ENCODE data around the gene TRPC1. TPM values are rescaled to one million over a fixed set of nuclear protein-coding genes. Genes with fewer than 3 reads are reported as not detected.

Gene TRPC1
- polyA plus RNA-seq, 1 donor: 8.9 TPM

- no peak overlapping the region for H3K27ac ChIP-seq (ENCODE audit: low read length)
- WGBS (ENCODE audit: insufficient coverage, low lambda C conversion rate): 20% methylated on average over 1 of the region's 1 CpG
- no peak overlapping the region for H3K4me3 ChIP-seq (ENCODE audit: low read length)
- H3K36me3 ChIP-seq (ENCODE audit: control insufficient read depth, insufficient read depth, low read length): no peaks in the 10 kb centered on the region
- peak in 1 of 2 donors; percentile 12 for DNase-seq
- H3K27me3 ChIP-seq (ENCODE audit: control insufficient read depth, insufficient read depth, low read length): no peaks in the 10 kb centered on the region
- no peaks in the 10 kb centered on the region for H3K9me3 ChIP-seq (ENCODE audit: control insufficient read depth, low read depth, low read length)
- H3K4me1 ChIP-seq (ENCODE audit: control insufficient read depth, insufficient read depth, low read length): peaks cover 8% of the 10 kb centered on the region
Measured at GRCh38 chr3:142787719-142788118, 63.9 kb downstream of the TRPC1 start.

DNA sequence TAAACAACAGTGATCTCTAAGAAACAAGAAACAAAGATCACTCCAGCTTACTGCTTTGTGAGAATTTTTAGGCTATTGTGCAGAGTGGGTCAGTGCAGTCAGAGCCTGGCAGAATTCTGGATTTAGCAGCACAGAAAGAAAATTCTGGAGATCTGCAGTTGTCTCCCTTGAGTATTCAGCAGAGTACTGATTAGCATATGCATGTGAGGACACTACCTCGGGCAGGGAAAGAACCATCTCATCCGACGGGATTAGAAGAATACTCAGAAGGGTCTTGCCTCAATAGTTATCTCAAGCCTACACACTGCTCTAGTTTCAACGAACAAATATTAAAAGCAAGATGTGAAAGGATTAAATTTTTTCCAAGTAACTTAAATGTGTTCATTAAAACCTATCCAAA, 70.7 kb downstream of the TRPC1 start:
- Histone ChIP-seq H3K27ac (ENCODE audit: low read length) (no peak overlapping the region), H3K36me3 (ENCODE audit: control insufficient read depth, insufficient read depth, low read length) (no peaks in the 10 kb centered on the region), H3K9me3 (ENCODE audit: control insufficient read depth, low read depth, low read length) (no peaks in the 10 kb centered on the region), H3K27me3 (ENCODE audit: control insufficient read depth, insufficient read depth, low read length) (no peaks in the 10 kb centered on the region), H3K4me1 (ENCODE audit: control insufficient read depth, insufficient read depth, low read length) (peaks cover 2% of the 10 kb centered on the region), H3K4me3 (ENCODE audit: low read length) (no peak overlapping the region)
- no peak for DNase-seq
- WGBS (ENCODE audit: insufficient coverage, low lambda C conversion rate): 100% methylated on average over 1 of the region's 4 CpGs

GRCh38 chr3:142795332-142795731, 71.5 kb downstream of the TRPC1 start:
- H3K36me3 ChIP-seq (ENCODE audit: control insufficient read depth, insufficient read depth, low read length): no peaks in the 10 kb centered on the region
- no peak for DNase-seq
- H3K4me3 ChIP-seq (ENCODE audit: low read length): no peak overlapping the region
- no peaks in the 10 kb centered on the region for H3K27me3 ChIP-seq (ENCODE audit: control insufficient read depth, insufficient read depth, low read length)
- no peaks in the 10 kb centered on the region for H3K9me3 ChIP-seq (ENCODE audit: control insufficient read depth, low read depth, low read length)
- no peak overlapping the region for H3K27ac ChIP-seq (ENCODE audit: low read length)
- peaks cover 2% of the 10 kb centered on the region for H3K4me1 ChIP-seq (ENCODE audit: control insufficient read depth, insufficient read depth, low read length)
- WGBS (ENCODE audit: insufficient coverage, low lambda C conversion rate): no CpG with 5 or more reads among the region's 1 CpG

- WGBS (ENCODE audit: insufficient coverage, low lambda C conversion rate): 70% methylated on average over 2 of the region's 2 CpGs
- no peaks in the 10 kb centered on the region for H3K9me3 ChIP-seq (ENCODE audit: control insufficient read depth, low read depth, low read length)
Measured at GRCh38 chr3:142796823-142797222, 73.0 kb downstream of the TRPC1 start.

GRCh38 chr3:142801746-142802145, 77.9 kb downstream of the TRPC1 start:
- H3K36me3 ChIP-seq (ENCODE audit: control insufficient read depth, insufficient read depth, low read length): no peaks in the 10 kb centered on the region
- no CpG with 5 or more reads among the region's 2 CpGs for WGBS (ENCODE audit: insufficient coverage, low lambda C conversion rate)
- no peak for DNase-seq
- H3K9me3 ChIP-seq (ENCODE audit: control insufficient read depth, low read depth, low read length): no peaks in the 10 kb centered on the region
- no peaks in the 10 kb centered on the region for H3K4me1 ChIP-seq (ENCODE audit: control insufficient read depth, insufficient read depth, low read length)
- no peak overlapping the region for H3K27ac ChIP-seq (ENCODE audit: low read length)
- no peaks in the 10 kb centered on the region for H3K27me3 ChIP-seq (ENCODE audit: control insufficient read depth, insufficient read depth, low read length)
- H3K4me3 ChIP-seq (ENCODE audit: low read length): no peak overlapping the region

More at GRCh38 chr3:142796823-142797222, 73.0 kb downstream of the TRPC1 start:
- Histone ChIP-seq H3K27ac (ENCODE audit: low read length) (no peak overlapping the region), H3K36me3 (ENCODE audit: control insufficient read depth, insufficient read depth, low read length) (no peaks in the 10 kb centered on the region), H3K27me3 (ENCODE audit: control insufficient read depth, insufficient read depth, low read length) (no peaks in the 10 kb centered on the region), H3K4me1 (ENCODE audit: control insufficient read depth, insufficient read depth, low read length) (no peaks in the 10 kb centered on the region), H3K4me3 (ENCODE audit: low read length) (no peak overlapping the region)
- DNase-seq: no peak

- no CpG with 5 or more reads among the region's 1 CpG for WGBS (ENCODE audit: insufficient coverage, low lambda C conversion rate)
- no peak overlapping the region for H3K27ac ChIP-seq (ENCODE audit: low read length)
- no peak overlapping the region for H3K4me3 ChIP-seq (ENCODE audit: low read length)
- no peaks in the 10 kb centered on the region for H3K36me3 ChIP-seq (ENCODE audit: control insufficient read depth, insufficient read depth, low read length)
- no peak for DNase-seq
- H3K4me1 ChIP-seq (ENCODE audit: control insufficient read depth, insufficient read depth, low read length): no peaks in the 10 kb centered on the region
- no peaks in the 10 kb centered on the region for H3K27me3 ChIP-seq (ENCODE audit: control insufficient read depth, insufficient read depth, low read length)
- no peaks in the 10 kb centered on the region for H3K9me3 ChIP-seq (ENCODE audit: control insufficient read depth, low read depth, low read length)
Measured at GRCh38 chr3:142802891-142803290, 79.1 kb downstream of the TRPC1 start.

DNA sequence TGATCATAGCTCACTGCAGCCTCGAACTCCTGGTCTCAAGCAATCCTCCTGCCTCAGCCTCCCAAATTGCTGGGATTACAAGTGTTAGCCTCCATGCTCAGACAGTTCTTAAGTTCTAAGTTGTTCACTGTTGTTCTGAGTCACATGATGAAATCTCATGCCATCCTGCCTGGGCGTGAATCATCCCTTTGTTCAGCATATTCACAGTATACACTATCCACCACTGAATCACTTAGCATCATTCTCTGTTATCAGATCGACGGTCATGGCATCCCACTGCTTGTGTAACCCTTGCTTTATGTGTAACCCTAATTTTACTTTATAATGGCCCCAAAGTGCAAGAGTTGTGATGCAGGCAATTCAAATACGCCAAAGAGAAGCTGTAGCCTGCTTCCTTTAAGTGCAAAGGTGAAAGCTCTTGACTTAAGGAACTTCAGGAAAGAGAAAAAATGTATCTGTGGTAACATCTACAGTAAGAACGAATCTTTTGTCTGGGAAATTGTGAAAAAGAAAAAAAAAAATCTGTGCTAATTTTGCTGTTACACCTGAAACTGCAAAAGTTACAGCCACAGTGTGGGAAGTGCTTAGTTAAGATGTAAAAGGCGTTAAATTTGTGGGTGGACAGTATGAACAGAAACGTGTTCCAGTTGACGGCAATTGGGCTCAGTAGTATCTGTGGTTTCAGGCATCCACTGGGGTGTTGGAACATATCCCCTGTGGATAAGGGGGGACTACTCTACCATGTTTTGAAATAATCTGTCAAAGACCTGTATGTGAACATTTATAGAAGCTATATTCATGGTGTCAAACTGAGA, 84.5 kb downstream of the TRPC1 start:
- WGBS (ENCODE audit: insufficient coverage, low lambda C conversion rate): 94% methylated on average over 2 of the region's 9 CpGs
- H3K27me3 ChIP-seq (ENCODE audit: control insufficient read depth, insufficient read depth, low read length): no peaks in the 10 kb centered on the region

GRCh38 chr3:142809259-142809658, 85.4 kb downstream of the TRPC1 start:
- H3K27me3 ChIP-seq (ENCODE audit: control insufficient read depth, insufficient read depth, low read length): no peaks in the 10 kb centered on the region
- H3K9me3 ChIP-seq (ENCODE audit: control insufficient read depth, low read depth, low read length): no peaks in the 10 kb centered on the region
- H3K4me3 ChIP-seq (ENCODE audit: low read length): no peak overlapping the region
- H3K27ac ChIP-seq (ENCODE audit: low read length): no peak overlapping the region
- no peak for DNase-seq
- no peaks in the 10 kb centered on the region for H3K36me3 ChIP-seq (ENCODE audit: control insufficient read depth, insufficient read depth, low read length)
- H3K4me1 ChIP-seq (ENCODE audit: control insufficient read depth, insufficient read depth, low read length): no peaks in the 10 kb centered on the region
- no CpG with 5 or more reads among the region's 3 CpGs for WGBS (ENCODE audit: insufficient coverage, low lambda C conversion rate)

More for the DNA sequence above, 84.5 kb downstream of the TRPC1 start:
- DNase-seq: no peak
- Histone ChIP-seq H3K27ac (ENCODE audit: low read length) (no peak overlapping the region), H3K4me3 (ENCODE audit: low read length) (no peak overlapping the region), H3K9me3 (ENCODE audit: control insufficient read depth, low read depth, low read length) (no peaks in the 10 kb centered on the region), H3K36me3 (ENCODE audit: control insufficient read depth, insufficient read depth, low read length) (no peaks in the 10 kb centered on the region), H3K4me1 (ENCODE audit: control insufficient read depth, insufficient read depth, low read length) (no peaks in the 10 kb centered on the region)

- no peak for DNase-seq
- WGBS (ENCODE audit: insufficient coverage, low lambda C conversion rate): no CpG with 5 or more reads among the region's 6 CpGs
- Histone ChIP-seq H3K4me3 (ENCODE audit: low read length) (no peak overlapping the region), H3K27ac (ENCODE audit: low read length) (no peak overlapping the region), H3K36me3 (ENCODE audit: control insufficient read depth, insufficient read depth, low read length) (no peaks in the 10 kb centered on the region), H3K27me3 (ENCODE audit: control insufficient read depth, insufficient read depth, low read length) (no peaks in the 10 kb centered on the region), H3K4me1 (ENCODE audit: control insufficient read depth, insufficient read depth, low read length) (no peaks in the 10 kb centered on the region), H3K9me3 (ENCODE audit: control insufficient read depth, low read depth, low read length) (no peaks in the 10 kb centered on the region)
Measured at GRCh38 chr3:142815803-142816202, 92.0 kb downstream of the TRPC1 start.

DNA sequence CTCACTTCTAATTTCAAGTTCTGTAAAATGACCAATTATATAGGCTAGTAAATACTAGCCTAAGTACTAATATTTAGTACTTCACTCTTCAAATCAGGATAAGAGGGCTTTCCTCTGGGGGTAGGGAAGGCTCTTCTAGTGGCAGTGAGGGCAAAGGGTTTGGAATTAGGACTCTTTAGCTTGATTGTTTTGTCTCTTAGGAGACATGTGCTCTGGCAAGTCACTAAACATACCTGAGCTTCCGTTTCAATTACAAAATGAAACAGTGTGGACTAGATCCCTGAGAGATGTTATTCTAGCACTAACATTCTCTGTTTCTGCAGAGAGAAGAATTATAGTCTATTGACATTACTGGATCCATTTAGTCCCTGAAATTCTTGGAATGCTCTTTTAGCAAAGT, 93.5 kb downstream of the TRPC1 start:
- WGBS (ENCODE audit: insufficient coverage, low lambda C conversion rate): no CpG with 5 or more reads among the region's 1 CpG
- H3K4me1 ChIP-seq (ENCODE audit: control insufficient read depth, insufficient read depth, low read length): no peaks in the 10 kb centered on the region
- H3K36me3 ChIP-seq (ENCODE audit: control insufficient read depth, insufficient read depth, low read length): no peaks in the 10 kb centered on the region
- no peak overlapping the region for H3K4me3 ChIP-seq (ENCODE audit: low read length)
- H3K9me3 ChIP-seq (ENCODE audit: control insufficient read depth, low read depth, low read length): no peaks in the 10 kb centered on the region
- no peak overlapping the region for H3K27ac ChIP-seq (ENCODE audit: low read length)
- DNase-seq: no peak
- H3K27me3 ChIP-seq (ENCODE audit: control insufficient read depth, insufficient read depth, low read length): no peaks in the 10 kb centered on the region

DNA sequence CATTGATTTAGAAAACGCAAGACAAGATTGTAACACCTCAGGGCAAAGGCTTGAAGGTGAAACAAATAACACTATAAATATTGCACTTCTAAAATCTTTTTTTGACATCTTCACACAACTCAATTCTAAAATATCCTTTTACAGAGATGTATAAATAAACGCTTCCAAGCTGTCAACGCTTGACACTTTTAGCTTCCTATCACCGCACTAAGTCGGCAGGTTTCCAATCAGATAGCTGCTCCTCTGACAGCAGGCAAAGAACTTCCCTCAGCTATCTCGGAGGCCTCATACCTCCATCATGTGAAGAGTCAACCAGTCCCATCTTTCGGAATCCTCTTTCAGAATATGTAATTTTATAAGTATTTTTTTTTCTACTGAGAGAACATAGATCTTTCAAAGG, 94.1 kb downstream of the TRPC1 start:
- no peaks in the 10 kb centered on the region for H3K4me1 ChIP-seq (ENCODE audit: control insufficient read depth, insufficient read depth, low read length)
- H3K27me3 ChIP-seq (ENCODE audit: control insufficient read depth, insufficient read depth, low read length): no peaks in the 10 kb centered on the region
- no peaks in the 10 kb centered on the region for H3K9me3 ChIP-seq (ENCODE audit: control insufficient read depth, low read depth, low read length)
- DNase-seq: no peak
- H3K36me3 ChIP-seq (ENCODE audit: control insufficient read depth, insufficient read depth, low read length): no peaks in the 10 kb centered on the region
- no peak overlapping the region for H3K27ac ChIP-seq (ENCODE audit: low read length)
- WGBS (ENCODE audit: insufficient coverage, low lambda C conversion rate): 89% methylated on average over 1 of the region's 7 CpGs
- H3K4me3 ChIP-seq (ENCODE audit: low read length): no peak overlapping the region
